ENCODE results near the gene TENM3. TPM values are rescaled to one million over a fixed set of nuclear protein-coding genes. Genes with fewer than 3 reads are reported as not detected.
A peak's percentile ranks its signal among the peaks of the same experiment; 100 is the strongest.

The TENM3 gene
- total RNA-seq, 1 experiment from 2014 or later = 0.87 TPM

- intact Hi-C loops (cut with micrococcal nuclease) = no loop called here
- no peak for ATAC-seq
- TF ChIP-seq EZH2 (IDR thresholded peaks at IDR 0.05; ENCODE audit: low read length, unreplicated experiment) = no peak
- TF ChIP-seq CTCF (conservative IDR thresholded peaks at IDR 0.05; ENCODE audit: low read depth, low read length) = 0 out of 2 replicates have a peak, but pooled peaks have one; percentile 23
- TF ChIP-seq EZH2phosphoT487 (IDR thresholded peaks at IDR 0.05; ENCODE audit: borderline replicate concordance, low read length) = no peak
Observed at GRCh38 chr4:182835006-182835740, 592.0 kb downstream of the TENM3 start.

GRCh38 chr4:182837831-182838230 is 594.6 kb downstream of the TENM3 start:
- Histone ChIP-seq H3K9me3 (ENCODE audit: low read length) (no peaks in the 10 kb centered on the region), H3K4me3 (ENCODE audit: low read length) (no peak overlapping the region), H3K36me3 (ENCODE audit: low read depth, low read length) (no peaks in the 10 kb centered on the region), H4K20me1 (ENCODE audit: low read length) (no peaks in the 10 kb centered on the region), H3K4me1 (ENCODE audit: insufficient read depth, low read length) (no peaks in the 10 kb centered on the region), H3K9ac (ENCODE audit: low read length) (no peak overlapping the region), H3K79me2 (ENCODE audit: low read length) (no peaks in the 10 kb centered on the region), H3K4me2 (ENCODE audit: low read length) (no peak overlapping the region), H3K27me3 (ENCODE audit: low read length) (no peaks in the 10 kb centered on the region), H3F3A (ENCODE audit: low read length, unreplicated experiment) (no peaks in the 10 kb centered on the region), H2AFZ (ENCODE audit: low read length) (no peak overlapping the region), H3K27ac (ENCODE audit: low read length) (no peak overlapping the region), H3K9me2 (replicated peaks; ENCODE audit: low read length) (no peaks in the 10 kb centered on the region)
- intact Hi-C loops (cut with micrococcal nuclease) = no loop called here
- TF ChIP-seq EZH2phosphoT487 (IDR thresholded peaks at IDR 0.05; ENCODE audit: borderline replicate concordance, low read length) = no peak
- no peak for TF ChIP-seq CTCF (conservative IDR thresholded peaks at IDR 0.05; ENCODE audit: low read depth, low read length)
- TF ChIP-seq EZH2 (IDR thresholded peaks at IDR 0.05; ENCODE audit: low read length, unreplicated experiment) = no peak
- ChIA-PET POLR2A (ENCODE audit: unreplicated experiment) (no interaction called here), CTCF (interaction anchor here (0.6 kb wide), 1 partner anchor 403 kb away, joined by 5 read pairs; no protein-coding TSS in a partner anchor)
- BruUV-seq (replicated peaks) = no TSS peak
- no peak for DNase-seq
- no peak for ATAC-seq

More at GRCh38 chr4:182835006-182835740, 592.0 kb downstream of the TENM3 start:
- ChIA-PET CTCF (no interaction called here), POLR2A (ENCODE audit: unreplicated experiment) (no interaction called here)
- Histone ChIP-seq H3F3A (ENCODE audit: low read length, unreplicated experiment) (no peaks in the 10 kb centered on the region), H3K27me3 (ENCODE audit: low read length) (no peaks in the 10 kb centered on the region), H3K9me3 (ENCODE audit: low read length) (no peaks in the 10 kb centered on the region), H4K20me1 (ENCODE audit: low read length) (no peaks in the 10 kb centered on the region), H3K9me2 (replicated peaks; ENCODE audit: low read length) (no peaks in the 10 kb centered on the region), H3K4me1 (ENCODE audit: insufficient read depth, low read length) (no peaks in the 10 kb centered on the region), H2AFZ (ENCODE audit: low read length) (no peak overlapping the region), H3K9ac (ENCODE audit: low read length) (no peak overlapping the region), H3K36me3 (ENCODE audit: low read depth, low read length) (no peaks in the 10 kb centered on the region), H3K4me3 (ENCODE audit: low read length) (no peak overlapping the region), H3K27ac (ENCODE audit: low read length) (no peak overlapping the region), H3K79me2 (ENCODE audit: low read length) (no peaks in the 10 kb centered on the region), H3K4me2 (ENCODE audit: low read length) (no peak overlapping the region)
- DNase-seq = no peak
- no TSS peak for BruUV-seq (replicated peaks)

- POLR2A ChIA-PET (ENCODE audit: unreplicated experiment) = no interaction called here
- CTCF ChIA-PET = no interaction called here
- no peaks in the 10 kb centered on the region for H3K27me3 ChIP-seq (ENCODE audit: low read length)
Observed at GRCh38 chr4:182838535-182838934, 595.3 kb downstream of the TENM3 start.

More at GRCh38 chr4:182838535-182838934, 595.3 kb downstream of the TENM3 start:
- Histone ChIP-seq H3K36me3 (ENCODE audit: low read depth, low read length) (no peaks in the 10 kb centered on the region), H3K9me3 (ENCODE audit: low read length) (no peaks in the 10 kb centered on the region), H3K4me1 (ENCODE audit: insufficient read depth, low read length) (no peaks in the 10 kb centered on the region), H3K27ac (ENCODE audit: low read length) (no peak overlapping the region), H4K20me1 (ENCODE audit: low read length) (no peaks in the 10 kb centered on the region), H3K9me2 (replicated peaks; ENCODE audit: low read length) (no peaks in the 10 kb centered on the region), H2AFZ (ENCODE audit: low read length) (no peak overlapping the region), H3K79me2 (ENCODE audit: low read length) (no peaks in the 10 kb centered on the region), H3K4me2 (ENCODE audit: low read length) (no peak overlapping the region), H3K9ac (ENCODE audit: low read length) (no peak overlapping the region), H3K4me3 (ENCODE audit: low read length) (no peak overlapping the region), H3F3A (ENCODE audit: low read length, unreplicated experiment) (no peaks in the 10 kb centered on the region)
- intact Hi-C loops (cut with micrococcal nuclease) = no loop called here
- no peak for TF ChIP-seq EZH2 (IDR thresholded peaks at IDR 0.05; ENCODE audit: low read length, unreplicated experiment)
- no peak for TF ChIP-seq EZH2phosphoT487 (IDR thresholded peaks at IDR 0.05; ENCODE audit: borderline replicate concordance, low read length)
- TF ChIP-seq CTCF (conservative IDR thresholded peaks at IDR 0.05; ENCODE audit: low read depth, low read length) = no peak
- no TSS peak for BruUV-seq (replicated peaks)
- DNase-seq = no peak
- no peak for ATAC-seq
